SK-N-SH (cell line): ENCODE results near the gene RAB1B.

Experiments used
- CTCF ChIP-seq: fragments of 200-600 bp; sonication (generic); IDR thresholded peaks from 2 replicates; pipeline ENCODE4 v1.6.1; 2017; ENCODE audit warnings: antibody characterized with exemption, mild to moderate bottlenecking, moderate library complexity
- EP300 ChIP-seq, 2 experiments: IDR thresholded peaks; 2 replicates each; pipeline versions ENCODE4 v1.4.0 to v1.6.1; 2012; ENCODE audit warnings: borderline replicate concordance in 1 of 2, low read depth in 1 of 2, low read length in 1 of 2
- EZH2phosphoT487 ChIP-seq: fragments of 200-600 bp; sonication (generic); IDR thresholded peaks from 2 replicates; pipeline ENCODE4 v1.6.1; 2017; ENCODE audit warnings: low read depth, mixed run types, mild to moderate bottlenecking, antibody characterized with exemption, moderate library complexity, borderline replicate concordance
- MAX ChIP-seq: IDR thresholded peaks from 2 replicates; pipeline ENCODE4 v1.4.0; 2012; ENCODE audit warnings: low read depth
- NFIC ChIP-seq: IDR thresholded peaks from 2 replicates; pipeline ENCODE4 v1.4.0; 2012; ENCODE audit warnings: borderline replicate concordance
- NRF1 ChIP-seq: IDR thresholded peaks from 2 replicates; pipeline ENCODE4 v1.6.1; 2012; ENCODE audit warnings: low read depth, mild to moderate bottlenecking, low read length
- RAD21 ChIP-seq: IDR thresholded peaks from 2 replicates; pipeline ENCODE4 v1.6.1; 2012; ENCODE audit warnings: mild to moderate bottlenecking, low read length
- RCOR1 ChIP-seq: fragments of 150-350 bp; IDR thresholded peaks from 2 replicates; pipeline ENCODE4 v1.6.1; 2017; ENCODE audit warnings: antibody characterized with exemption, low read length
- SIN3A ChIP-seq: IDR thresholded peaks from 2 replicates; pipeline ENCODE4 v1.6.1; 2012; ENCODE audit warnings: low read depth, mild to moderate bottlenecking, low read length, moderate library complexity, borderline replicate concordance
- SMC3 ChIP-seq: IDR thresholded peaks from 2 replicates; pipeline ENCODE4 v1.6.1; 2012; ENCODE audit warnings: low read depth, low read length, improper control_type of control experiment
- TAF1 ChIP-seq: IDR thresholded peaks from 2 replicates; pipeline ENCODE4 v1.6.1; 2012; ENCODE audit warnings: low read depth, mild to moderate bottlenecking, low read length, moderate library complexity, borderline replicate concordance
- YY1 ChIP-seq: IDR thresholded peaks from 2 replicates; pipeline ENCODE4 v1.4.0; 2012; ENCODE audit warnings: low read depth, mild to moderate bottlenecking
- TF ChIP-seq, protein P1 (sequence below): IDR thresholded peaks from 2 replicates; pipeline ENCODE4 v1.6.1; 2012; ENCODE audit warnings: mild to moderate bottlenecking, low read depth, low read length, moderate library complexity
- TF ChIP-seq, protein P2 (sequence below): IDR thresholded peaks from 2 replicates; pipeline ENCODE4 v1.4.0; 2012; ENCODE audit warnings: low read depth, borderline replicate concordance

- TF ChIP-seq CTCF (no peak), RAD21 (no peak), SMC3 (no peak), MAX (no peak), TAF1 (no peak), RCOR1 (no peak), YY1 (no peak), NFIC (no peak), NRF1 (no peak), EP300 (IDR thresholded peaks at IDR 0.05; ENCODE audit: borderline replicate concordance in 1 of 2, low read depth in 1 of 2, low read length in 1 of 2) (no peak), EZH2phosphoT487 (no peak), SIN3A (no peak)
- TF ChIP-seq, protein P1, sequence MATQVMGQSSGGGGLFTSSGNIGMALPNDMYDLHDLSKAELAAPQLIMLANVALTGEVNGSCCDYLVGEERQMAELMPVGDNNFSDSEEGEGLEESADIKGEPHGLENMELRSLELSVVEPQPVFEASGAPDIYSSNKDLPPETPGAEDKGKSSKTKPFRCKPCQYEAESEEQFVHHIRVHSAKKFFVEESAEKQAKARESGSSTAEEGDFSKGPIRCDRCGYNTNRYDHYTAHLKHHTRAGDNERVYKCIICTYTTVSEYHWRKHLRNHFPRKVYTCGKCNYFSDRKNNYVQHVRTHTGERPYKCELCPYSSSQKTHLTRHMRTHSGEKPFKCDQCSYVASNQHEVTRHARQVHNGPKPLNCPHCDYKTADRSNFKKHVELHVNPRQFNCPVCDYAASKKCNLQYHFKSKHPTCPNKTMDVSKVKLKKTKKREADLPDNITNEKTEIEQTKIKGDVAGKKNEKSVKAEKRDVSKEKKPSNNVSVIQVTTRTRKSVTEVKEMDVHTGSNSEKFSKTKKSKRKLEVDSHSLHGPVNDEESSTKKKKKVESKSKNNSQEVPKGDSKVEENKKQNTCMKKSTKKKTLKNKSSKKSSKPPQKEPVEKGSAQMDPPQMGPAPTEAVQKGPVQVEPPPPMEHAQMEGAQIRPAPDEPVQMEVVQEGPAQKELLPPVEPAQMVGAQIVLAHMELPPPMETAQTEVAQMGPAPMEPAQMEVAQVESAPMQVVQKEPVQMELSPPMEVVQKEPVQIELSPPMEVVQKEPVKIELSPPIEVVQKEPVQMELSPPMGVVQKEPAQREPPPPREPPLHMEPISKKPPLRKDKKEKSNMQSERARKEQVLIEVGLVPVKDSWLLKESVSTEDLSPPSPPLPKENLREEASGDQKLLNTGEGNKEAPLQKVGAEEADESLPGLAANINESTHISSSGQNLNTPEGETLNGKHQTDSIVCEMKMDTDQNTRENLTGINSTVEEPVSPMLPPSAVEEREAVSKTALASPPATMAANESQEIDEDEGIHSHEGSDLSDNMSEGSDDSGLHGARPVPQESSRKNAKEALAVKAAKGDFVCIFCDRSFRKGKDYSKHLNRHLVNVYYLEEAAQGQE: no peak
- TF ChIP-seq, protein P2, sequence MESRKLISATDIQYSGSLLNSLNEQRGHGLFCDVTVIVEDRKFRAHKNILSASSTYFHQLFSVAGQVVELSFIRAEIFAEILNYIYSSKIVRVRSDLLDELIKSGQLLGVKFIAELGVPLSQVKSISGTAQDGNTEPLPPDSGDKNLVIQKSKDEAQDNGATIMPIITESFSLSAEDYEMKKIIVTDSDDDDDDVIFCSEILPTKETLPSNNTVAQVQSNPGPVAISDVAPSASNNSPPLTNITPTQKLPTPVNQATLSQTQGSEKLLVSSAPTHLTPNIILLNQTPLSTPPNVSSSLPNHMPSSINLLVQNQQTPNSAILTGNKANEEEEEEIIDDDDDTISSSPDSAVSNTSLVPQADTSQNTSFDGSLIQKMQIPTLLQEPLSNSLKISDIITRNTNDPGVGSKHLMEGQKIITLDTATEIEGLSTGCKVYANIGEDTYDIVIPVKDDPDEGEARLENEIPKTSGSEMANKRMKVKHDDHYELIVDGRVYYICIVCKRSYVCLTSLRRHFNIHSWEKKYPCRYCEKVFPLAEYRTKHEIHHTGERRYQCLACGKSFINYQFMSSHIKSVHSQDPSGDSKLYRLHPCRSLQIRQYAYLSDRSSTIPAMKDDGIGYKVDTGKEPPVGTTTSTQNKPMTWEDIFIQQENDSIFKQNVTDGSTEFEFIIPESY: no peak
Measured at GRCh38 chr11:66263785-66264184, 4.7 kb upstream of the RAB1B start.
